A549 (cell line): ENCODE measurements around the gene RTN4. TPM values are rescaled to one million over a fixed set of nuclear protein-coding genes. Genes with fewer than 3 reads are reported as not detected.

Experiments used
- ATAC-seq, 2 experiments: fragments of 200-7000 bp in 1 of 2; fragments of >200 bp in 1 of 2; cut with Nextera tagmentation in 1 of 2; cut with Tn5 transposase in 1 of 2; 3 replicates each; pipeline versions ENCODE4 v1.8.0 to v1.9.1; 2018 to 2020; ENCODE audit warnings: mild to moderate bottlenecking in 1 of 2, moderate library complexity in 1 of 2
- CTCF ChIA-PET: fragments of 300-600 bp; sonication (Branson Sonifier 250); formaldehyde crosslinking; extraction: SDS; loops from one replicate; lab custom pipeline; 2021; ENCODE audit warnings: antibody characterized with exemption, inconsistent platforms; lab: Yijun Ruan, JAX
- POLR2A ChIA-PET: fragments of 350-600 bp; formaldehyde crosslinking; extraction: SDS; loops from one replicate; lab custom pipeline; 2021; ENCODE audit warnings: antibody characterized with exemption, inconsistent platforms; lab: Yijun Ruan, JAX
- DNase-seq, 2 experiments: peaks; one replicate each; pipeline versions ENCODE4 v3.0.0 to v3.0.0-alpha.2; 2011 to 2016; ENCODE audit warnings: low read depth in 1 of 2, low spot score in 1 of 2
- FAIRE-seq: peaks from 2 replicates; lab custom pipeline; 2011; peaks lifted over from hg19 to GRCh38; lab: Jason Lieb, UNC
- H3K27ac ChIP-seq, 2 experiments: fragments of >200 bp; sonication (Bioruptor Twin); formaldehyde crosslinking; 3 replicates each; pipeline ENCODE4 v1.5.1; 2016 to 2017
- H3K4me1 ChIP-seq: fragments of >200 bp; sonication (Bioruptor Twin); formaldehyde crosslinking; 3 replicates; pipeline ENCODE4 v1.6.1; 2016
- H3K4me2 ChIP-seq: fragments of >200 bp; sonication (Bioruptor Twin); formaldehyde crosslinking; 3 replicates; pipeline ENCODE4 v1.6.1; 2016
- H3K4me3 ChIP-seq: fragments of >200 bp; sonication (Bioruptor Twin); formaldehyde crosslinking; 3 replicates; pipeline ENCODE4 v1.5.1; 2016
- H3K9me3 ChIP-seq: fragments of >200 bp; sonication (Bioruptor Twin); formaldehyde crosslinking; 3 replicates; pipeline ENCODE4 v1.6.1; 2016
- BHLHE40 ChIP-seq: IDR thresholded peaks from 2 replicates; pipeline ENCODE4 v1.6.1; 2012; ENCODE audit warnings: low read depth, low read length, inconsistent platforms
- CBX8 ChIP-seq: fragments of 200-600 bp; sonication (generic); IDR thresholded peaks from 2 replicates; pipeline ENCODE4 v1.6.1; 2016
- CEBPB ChIP-seq, 2 experiments: fragments of >200 bp in 1 of 2; sonication (Bioruptor Twin) in 1 of 2; formaldehyde crosslinking in 1 of 2; IDR thresholded peaks; 2 replicates each; pipeline ENCODE4 v1.6.1; 2012 to 2016
- CHD2 ChIP-seq: fragments of 150-350 bp; IDR thresholded peaks from 2 replicates; pipeline ENCODE4 v1.6.1; 2014; ENCODE audit warnings: low read length; ENCODE audit not compliant: partially characterized antibody
- CHD4 ChIP-seq: fragments of 200-600 bp; sonication (generic); IDR thresholded peaks from 2 replicates; pipeline ENCODE4 v1.6.1; 2016; ENCODE audit warnings: antibody characterized with exemption, mild to moderate bottlenecking, borderline replicate concordance
- E2F6 ChIP-seq: IDR thresholded peaks from 2 replicates; pipeline ENCODE4 v1.6.1; 2012; ENCODE audit warnings: low read depth, borderline replicate concordance
- ELK1 ChIP-seq: fragments of 150-350 bp; IDR thresholded peaks from 2 replicates; pipeline ENCODE4 v1.6.1; 2014; ENCODE audit warnings: low read depth, mild to moderate bottlenecking, low read length
- EP300 ChIP-seq, 2 experiments: fragments of >200 bp; sonication (Bioruptor Twin); formaldehyde crosslinking; IDR thresholded peaks; 2 replicates in 1 of 2; 3 replicates in 1 of 2; pipeline ENCODE4 v1.6.1; 2016 to 2017
- FOSB ChIP-seq: fragments of 250-450 bp; sonication (Bioruptor Pico); IDR thresholded peaks from 2 replicates; pipeline ENCODE4 v1.5.0; 2020; ENCODE audit warnings: mild to moderate bottlenecking, moderate library complexity
- FOSL2 ChIP-seq, 2 experiments: fragments of 450-650 bp in 1 of 2; fragments of >200 bp in 1 of 2; sonication (Bioruptor Twin) in 1 of 2; formaldehyde crosslinking; IDR thresholded peaks; 2 replicates each; pipeline versions ENCODE4 v1.5.0 to v1.6.1; 2016 to 2020; ENCODE audit warnings: mild to moderate bottlenecking in 1 of 2, moderate library complexity in 1 of 2
- JUN ChIP-seq, 2 experiments: fragments of >200 bp; sonication (Bioruptor Twin); formaldehyde crosslinking; IDR thresholded peaks; 2 replicates in 1 of 2; 3 replicates in 1 of 2; pipeline ENCODE4 v1.6.1; 2016 to 2017
- MAFK ChIP-seq: fragments of 450-650 bp; IDR thresholded peaks from 2 replicates; pipeline ENCODE4 v1.6.1; 2014; ENCODE audit not compliant: partially characterized antibody
- MYC ChIP-seq: IDR thresholded peaks from 2 replicates; pipeline ENCODE4 v1.6.1; 2012; ENCODE audit warnings: mild to moderate bottlenecking, inconsistent platforms, low read length, improper control_type of control experiment, borderline replicate concordance
- NFE2L2 ChIP-seq: fragments of 150-350 bp; conservative IDR thresholded peaks from 2 replicates; pipeline ENCODE4 v1.6.1; 2014; ENCODE audit warnings: low read length
- NR3C1 ChIP-seq: fragments of >200 bp; sonication (Bioruptor Twin); formaldehyde crosslinking; IDR thresholded peaks from 3 replicates; pipeline ENCODE4 v1.6.1; 2017
- PHF8 ChIP-seq: fragments of 200-600 bp; sonication (generic); IDR thresholded peaks from 2 replicates; pipeline ENCODE4 v1.6.1; 2016; ENCODE audit warnings: low read depth, mild to moderate bottlenecking, antibody characterized with exemption, moderate library complexity, borderline replicate concordance
- POLR2A ChIP-seq: IDR thresholded peaks from 2 replicates; pipeline ENCODE4 v1.6.1; 2012; ENCODE audit warnings: mild to moderate bottlenecking, low read length
- RAD21 ChIP-seq, 2 experiments: fragments of >200 bp in 1 of 2; sonication (Bioruptor Twin) in 1 of 2; formaldehyde crosslinking in 1 of 2; IDR thresholded peaks in 1 of 2; conservative IDR thresholded peaks in 1 of 2; 2 replicates in 1 of 2; 3 replicates in 1 of 2; pipeline ENCODE4 v1.6.1; 2012 to 2018; ENCODE audit warnings: inconsistent platforms in 1 of 2
- REST ChIP-seq: fragments of 200-600 bp; sonication (generic); IDR thresholded peaks from 2 replicates; pipeline ENCODE4 v1.6.1; 2016; ENCODE audit warnings: antibody characterized with exemption, mild to moderate bottlenecking, moderate library complexity
- RFX5 ChIP-seq: fragments of 450-650 bp; IDR thresholded peaks from 2 replicates; pipeline ENCODE4 v1.7.1; 2014; ENCODE audit warnings: antibody characterized with exemption, mild to moderate bottlenecking, moderate library complexity
- RNF2 ChIP-seq: fragments of 200-600 bp; sonication (generic); IDR thresholded peaks from 2 replicates; pipeline ENCODE4 v1.6.1; 2016; ENCODE audit warnings: low read depth, mild to moderate bottlenecking, antibody characterized with exemption, moderate library complexity, borderline replicate concordance
- SREBF2 ChIP-seq: fragments of 450-650 bp; IDR thresholded peaks from 2 replicates; pipeline ENCODE4 v1.6.1; 2014; ENCODE audit warnings: mild to moderate bottlenecking, moderate library complexity
- ZNF302 ChIP-seq: fragments of 250-450 bp; sonication (Bioruptor Pico); IDR thresholded peaks from 2 replicates; pipeline ENCODE4 v1.9.0; 2021; ENCODE audit warnings: inconsistent platforms, mild to moderate bottlenecking, moderate library complexity
- WGBS: methylation state at CpG from one replicate; pipeline ENCODE4 v1.1.6; 2017; ENCODE audit errors: missing lambda C conversion rate; 5-methylcytosine and 5-hydroxymethylcytosine counted together
- polyA plus RNA-seq, 4 experiments: library from polyadenylated mRNA; depleted of rRNA in 3 of 4; stranded (reverse); fragments of >200 nt; fragmentation: RNase III in 1 of 4; extraction: RNeasy Plus Mini Kit Qiagen cat#74134 plus additional on column Dnase treatment in 1 of 4; gene quantifications; 2 replicates in 3 of 4; 3 replicates in 1 of 4; pipeline ENCODE4 v1.2.3, GENCODE V29; 2011 to 2017

Gene RTN4
- polyA plus RNA-seq, 2 of the 4 experiments (the other 2 are of a cell fraction) = 302 to 403 TPM

- no peak for TF ChIP-seq RNF2
- no peak for TF ChIP-seq MYC
- no peak for TF ChIP-seq ELK1
These were observed 122.3 kb downstream of the RTN4 start (continued) for GRCh38 chr2:54927751-54928615.

GRCh38 chr2:54927085-54927750, 123.0 kb downstream of the RTN4 start:
- POLR2A ChIA-PET = no interaction called here
- WGBS = 63% methylated on average over 8 of the region's 8 CpGs
- Histone ChIP-seq H3K9me3 (peaks cover 7% of the 10 kb centered on the region; the same call in 2 of the 3 replicates), H3K4me3 (no peak overlapping the region), H3K27ac (no peak overlapping the region), H3K4me2 (no peak overlapping the region), H3K4me1 (peaks cover 7% of the 10 kb centered on the region; the same call in 2 of the 3 replicates)
- CTCF ChIA-PET = interaction anchor here (0.8 to 3.4 kb wide), 6 partner anchors 10 to 241 kb away, joined by 3 to 12 read pairs (median 4); no protein-coding TSS in a partner anchor
- DNase-seq = no peak
- no peak for FAIRE-seq
- ATAC-seq = no peak
- TF ChIP-seq FOSL2 (IDR thresholded peaks at IDR 0.05) (no peak), FOSL2 (CRISPR knock-in tag; IDR thresholded peaks at IDR 0.05) (no peak), NR3C1 (no peak), CHD2 (no peak), EP300 (IDR thresholded peaks at IDR 0.05) (no peak), CBX8 (no peak), MYC (no peak), MAFK (no peak), SREBF2 (no peak), CHD4 (no peak), BHLHE40 (no peak), ZNF302 (CRISPR knock-in tag) (no peak), E2F6 (no peak), POLR2A (no peak), JUN (IDR thresholded peaks at IDR 0.05) (no peak)

GRCh38 chr2:54925022-54925421, 125.2 kb downstream of the RTN4 start:
- Histone ChIP-seq H3K4me2 (no peak overlapping the region), H3K4me3 (no peak overlapping the region), H3K9me3 (peaks cover 22% of the 10 kb centered on the region; the same call in 2 of the 3 replicates), H3K27ac (no peak overlapping the region), H3K4me1 (peaks cover 7% of the 10 kb centered on the region; the same call in 2 of the 3 replicates)
- POLR2A ChIA-PET = no interaction called here
- WGBS = 88% methylated on average over 4 of the region's 4 CpGs
- no peak for TF ChIP-seq REST
- no peak for TF ChIP-seq RAD21 (conservative IDR thresholded peaks at IDR 0.05 in 1 of 2, IDR thresholded peaks at IDR 0.05 in 1 of 2)
- TF ChIP-seq BHLHE40 = no peak
- TF ChIP-seq ELK1 = no peak
- no peak for TF ChIP-seq CEBPB (IDR thresholded peaks at IDR 0.05)
- no peak for TF ChIP-seq FOSB (CRISPR knock-in tag)
- no peak for TF ChIP-seq ZNF302 (CRISPR knock-in tag)
- TF ChIP-seq RFX5 = no peak
- TF ChIP-seq PHF8 = no peak
- TF ChIP-seq E2F6 = no peak
- TF ChIP-seq MAFK = no peak
- no peak for TF ChIP-seq NFE2L2
- ATAC-seq (no peak), DNase-seq (no peak), FAIRE-seq (peak; percentile 54)
- CTCF ChIA-PET = interaction anchor here (1.2 to 2.3 kb wide), 2 partner anchors 16 to 25 kb away, joined by 4 to 5 read pairs; no protein-coding TSS in a partner anchor
